ENCODE data around the gene SEC24A. TPM values are rescaled to one million over a fixed set of nuclear protein-coding genes. Genes with fewer than 3 reads are reported as not detected.
"Not testable (repeated sequence)": the region's sequence is repeated elsewhere in the genome, so short reads cannot be mapped to it uniquely, and the experiment has no call there.

The SEC24A gene
- 18.6 and 24.4 TPM in 2 replicates for total RNA-seq (2014; rRNA removed; shearing (Covaris generic))

- DNase-seq (ENCODE audit: low read depth) = peak; percentile 91
Observed at GRCh38 chr5:134648425-134649162, at the start of gene SEC24A. SEC24A (plus strand) TSS chr5:134648785; CDS start chr5:134649077, 292 bp downstream.

- not testable (repeated sequence) for DNase-seq (ENCODE audit: low read depth)
Observed at GRCh38 chr5:134599820-134600219, 48.8 kb upstream of the SEC24A start.

DNA sequence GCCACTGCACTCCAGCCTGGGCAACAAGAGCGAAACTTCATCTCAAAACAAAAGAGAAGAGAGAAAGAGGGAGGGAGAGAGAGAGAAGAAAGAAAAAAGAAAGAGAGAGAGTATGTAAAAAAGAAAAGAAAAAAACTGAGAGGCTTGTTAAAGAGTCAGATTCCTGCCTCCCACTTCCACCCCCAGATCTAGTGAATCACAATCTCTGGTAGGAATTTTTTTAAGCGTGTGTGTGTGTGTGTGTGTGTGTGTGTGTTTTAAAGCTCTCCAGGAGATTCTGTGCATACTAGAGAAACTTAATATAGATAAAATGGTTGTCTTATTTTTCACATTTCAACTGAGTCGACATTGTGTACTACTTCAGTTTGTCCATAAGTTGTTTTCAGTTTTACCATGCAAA, 48.0 kb upstream of the SEC24A start:
- DNase-seq (ENCODE audit: low read depth) = no peak

DNA sequence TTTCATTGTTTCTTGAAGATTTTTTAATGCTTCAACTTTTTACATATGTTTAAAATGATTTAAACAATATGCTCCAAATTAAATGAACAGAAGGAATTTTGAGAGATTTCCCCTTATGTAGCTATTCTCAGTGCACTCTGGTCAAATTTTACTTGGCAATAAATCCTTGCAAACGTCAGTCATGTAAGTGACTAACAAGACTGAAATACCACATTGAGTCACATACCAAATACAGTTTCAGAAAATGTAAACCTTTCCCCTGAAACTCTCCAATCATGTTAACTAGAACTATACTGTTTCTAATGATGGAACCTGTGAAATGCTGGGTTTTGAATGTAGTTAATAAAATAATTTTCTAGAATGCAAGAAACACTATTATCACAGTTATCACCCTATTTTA, 45.5 kb upstream of the SEC24A start:
- DNase-seq (ENCODE audit: low read depth) = no peak

- DNase-seq (ENCODE audit: low read depth) = no peak
Observed at GRCh38 chr5:134604908-134605307, 43.7 kb upstream of the SEC24A start.

- no peak for DNase-seq (ENCODE audit: low read depth)
Observed at GRCh38 chr5:134606726-134607125, 41.9 kb upstream of the SEC24A start.

GRCh38 chr5:134608555-134608954, 40.0 kb upstream of the SEC24A start:
- no peak for DNase-seq (ENCODE audit: low read depth)

GRCh38 chr5:134609232-134609851, 39.2 kb upstream of the SEC24A start:
- DNase-seq (ENCODE audit: low read depth) = no peak

- no peak for DNase-seq (ENCODE audit: low read depth)
Observed at GRCh38 chr5:134610725-134611124, 37.9 kb upstream of the SEC24A start.

- no peak for DNase-seq (ENCODE audit: low read depth)
Observed at GRCh38 chr5:134611515-134611914, 37.1 kb upstream of the SEC24A start.

- DNase-seq (ENCODE audit: low read depth) = no peak
Observed at GRCh38 chr5:134614450-134615085, 34.0 kb upstream of the SEC24A start.

- no peak for DNase-seq (ENCODE audit: low read depth)
Observed at GRCh38 chr5:134620634-134621033, 28.0 kb upstream of the SEC24A start.

DNA sequence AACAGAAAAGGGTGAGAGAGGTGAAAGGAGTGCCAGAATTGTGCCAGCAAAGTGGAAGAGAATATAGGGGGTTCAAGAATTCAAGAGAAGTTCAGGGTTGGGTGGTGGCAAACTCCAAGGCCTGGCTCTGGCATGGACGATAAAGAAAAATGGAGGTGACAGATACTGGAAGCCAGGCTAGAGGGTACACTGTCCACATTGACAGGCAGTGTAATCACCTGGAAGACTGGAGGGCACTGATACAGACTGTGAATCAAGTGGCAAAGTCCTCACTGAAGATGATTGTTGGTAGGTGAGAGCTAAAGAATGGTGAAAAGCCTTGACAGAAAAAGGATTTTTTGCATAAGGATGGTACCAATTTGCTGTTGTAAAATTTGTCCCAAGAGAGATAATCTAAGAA, 23.0 kb upstream of the SEC24A start:
- no peak for DNase-seq (ENCODE audit: low read depth)

GRCh38 chr5:134626369-134627014, 22.1 kb upstream of the SEC24A start:
- DNase-seq (ENCODE audit: low read depth) = no peak

DNA sequence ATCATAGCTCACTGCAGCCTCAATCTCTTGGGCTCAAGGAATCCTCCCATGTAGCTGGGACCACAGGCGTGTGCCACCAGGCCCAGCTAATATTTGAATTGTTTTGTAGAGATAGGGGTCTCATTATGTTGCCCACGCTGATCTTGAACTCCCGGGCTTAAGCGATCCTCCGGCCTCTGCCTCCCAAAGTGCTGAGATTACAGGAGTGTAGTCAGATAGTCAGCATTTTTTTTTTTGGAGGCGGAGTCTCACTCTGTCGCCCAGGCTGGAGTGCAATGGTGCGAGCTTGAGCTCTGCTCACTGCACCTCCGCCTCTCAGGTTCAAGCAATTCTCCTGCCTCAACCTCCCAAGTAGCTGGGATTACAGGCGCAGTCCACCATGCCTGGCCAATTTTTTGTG, 14.4 kb upstream of the SEC24A start:
- DNase-seq (ENCODE audit: low read depth) = no peak

DNA sequence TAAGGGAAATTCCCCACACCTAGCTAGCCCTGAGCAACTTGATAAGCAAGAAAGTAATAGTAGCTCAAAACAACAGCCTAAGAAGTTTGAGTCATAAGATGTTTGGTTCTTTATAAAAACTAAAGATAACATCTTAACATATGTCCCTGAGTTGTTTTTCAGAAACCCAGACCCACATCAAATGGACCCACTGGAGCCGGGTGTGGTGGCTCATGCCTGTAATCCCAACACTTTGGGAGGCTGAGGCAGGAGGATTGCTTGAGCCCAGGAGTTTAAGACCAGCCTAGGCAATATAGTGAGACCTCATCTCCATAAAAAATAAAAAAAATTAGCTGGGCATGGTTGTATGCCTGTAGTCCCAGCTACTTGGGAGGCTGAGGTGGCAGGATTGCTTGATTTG, 13.2 kb upstream of the SEC24A start:
- DNase-seq (ENCODE audit: low read depth) = not testable (repeated sequence)

DNA sequence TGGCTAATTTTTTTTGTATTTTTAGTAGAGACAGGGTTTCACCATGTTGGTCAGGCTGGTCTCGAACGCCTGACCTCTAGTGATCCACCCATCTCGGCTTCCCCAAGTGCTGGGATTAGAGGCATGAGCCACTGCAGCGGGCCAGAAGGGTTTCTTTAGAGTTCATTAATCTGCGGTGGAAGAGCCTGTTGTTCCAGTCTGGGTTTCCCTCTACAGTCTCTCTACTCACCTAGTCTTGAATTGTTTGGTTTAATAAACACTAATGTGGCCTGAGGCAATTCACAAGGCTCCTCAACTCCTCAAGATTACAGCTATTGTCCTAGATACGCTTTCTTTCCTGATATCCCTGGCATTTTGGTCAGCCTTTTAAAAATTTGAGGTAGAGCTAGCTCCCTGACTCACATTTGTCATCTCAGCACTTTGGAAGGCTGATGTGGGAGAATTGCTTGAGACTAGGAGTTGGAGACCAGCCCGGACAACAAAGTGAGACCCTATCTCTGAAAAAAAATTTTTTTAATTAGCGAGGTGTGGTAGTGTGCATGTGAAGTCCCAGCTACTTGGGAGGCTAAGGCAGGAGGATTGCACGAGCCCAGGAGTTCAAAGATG, 11.4 kb upstream of the SEC24A start:
- no peak for DNase-seq (ENCODE audit: low read depth)

DNA sequence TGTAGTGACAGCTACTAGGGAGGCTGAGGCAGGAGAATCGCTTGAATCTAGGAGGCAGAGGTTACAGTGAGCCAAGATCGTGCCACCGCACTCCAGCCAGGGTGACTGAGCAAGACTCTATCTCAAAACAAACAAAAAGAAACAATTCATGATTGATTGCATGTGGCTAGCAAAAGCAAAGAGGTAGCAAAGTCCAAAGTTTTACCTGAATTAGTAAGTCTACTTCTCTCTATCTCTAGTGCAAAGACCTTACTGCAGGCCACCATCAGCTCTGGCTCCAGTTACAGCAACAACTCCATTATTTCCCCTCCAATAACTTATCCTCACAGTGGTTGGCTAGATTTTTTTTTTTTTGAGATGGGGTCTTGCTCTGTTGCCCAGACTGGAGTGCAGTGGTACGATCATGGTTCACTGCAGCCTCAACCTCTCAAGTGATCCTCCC, 9.8 kb upstream of the SEC24A start:
- no peak for DNase-seq (ENCODE audit: low read depth)

- no peak for DNase-seq (ENCODE audit: low read depth)
Observed at GRCh38 chr5:134642931-134643530, 5.6 kb upstream of the SEC24A start.

DNA sequence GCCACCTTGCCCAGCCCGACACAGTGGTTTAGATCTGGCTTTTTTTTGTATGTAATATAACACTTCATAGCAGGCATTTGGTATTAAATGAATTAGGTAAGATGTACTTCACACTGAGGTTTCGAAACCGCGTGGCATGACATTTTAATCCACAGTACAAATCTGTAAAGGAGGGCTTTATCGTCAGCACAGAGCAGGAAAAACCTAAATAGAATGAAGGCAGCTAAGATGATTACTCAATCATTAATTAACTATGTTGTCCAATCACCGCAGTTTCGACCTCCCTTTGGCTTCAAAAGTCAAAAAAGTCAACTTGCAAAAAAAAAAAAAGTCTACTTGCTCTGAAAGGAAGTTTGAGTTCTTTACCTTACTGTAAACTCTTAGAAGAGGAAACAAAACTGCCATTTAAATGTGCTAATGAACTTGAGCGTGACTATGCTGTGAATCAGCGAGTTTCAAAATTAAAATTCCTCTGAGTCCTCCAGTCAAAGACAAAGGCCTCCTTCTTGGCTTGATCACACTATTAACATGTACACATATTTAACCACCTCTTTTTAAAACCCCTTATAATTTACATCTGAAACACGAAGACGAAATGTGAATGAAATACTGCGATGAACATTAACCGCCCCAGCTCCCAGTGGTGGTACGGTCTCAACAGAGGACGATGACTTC, 698 bp upstream of the SEC24A start:
- peak; percentile 50 for DNase-seq (ENCODE audit: low read depth)
